Right atrium auricular region (tissue), 2 donors: ENCODE data around the gene PCBP3. TPM values are rescaled to one million over a fixed set of nuclear protein-coding genes. Genes with fewer than 3 reads are reported as not detected.
"Not testable (repeated sequence)": the region's sequence is repeated elsewhere in the genome, so short reads cannot be mapped to it uniquely, and the experiment has no call there.

Experiments
- DNase-seq: peaks from one replicate; pipeline ENCODE4 v3.0.0-alpha.2; 2019; ENCODE audit warnings: low spot score
- H3K27ac ChIP-seq, 2 donors: fragments of 200-600 bp; sonication (generic); 1 replicate in 1 of 2; 2 replicates in 1 of 2; pipeline ENCODE4 v1.5.1; 2016 to 2019
- H3K27me3 ChIP-seq, 2 donors: fragments of 200-600 bp; sonication (generic); one replicate each; pipeline versions ENCODE4 v1.5.1 to v1.6.0; 2017 to 2019
- H3K36me3 ChIP-seq: fragments of 200-600 bp; sonication (generic); one replicate; pipeline ENCODE4 v1.5.1; 2016
- H3K4me1 ChIP-seq, 2 donors: fragments of 200-600 bp; sonication (generic); one replicate each; pipeline versions ENCODE4 v1.5.1 to v1.6.0; 2017 to 2019
- H3K4me3 ChIP-seq, 2 donors: fragments of 200-600 bp; sonication (generic); 1 replicate in 1 of 2; 2 replicates in 1 of 2; pipeline ENCODE4 v1.5.1; 2017 to 2019; ENCODE audit warnings: mild to moderate bottlenecking in 1 of 2, moderate library complexity in 1 of 2
- H3K9me3 ChIP-seq, 2 donors: fragments of 200-600 bp; sonication (generic); one replicate each; pipeline ENCODE4 v1.5.1; 2019
- CTCF ChIP-seq, 2 donors: fragments of 200-600 bp; sonication (generic); IDR thresholded peaks; one replicate each; pipeline ENCODE4 v1.5.1; 2019; ENCODE audit warnings: antibody characterized with exemption in 2 of 2
- total RNA-seq, 2 donors: library from RNA; depleted of rRNA; stranded (reverse); fragments of >200 nt; gene quantifications; one replicate each; pipeline ENCODE4 v1.1.0, GENCODE V29; 2016

The PCBP3 gene
- total RNA-seq, 2 donors from 2014 or later, result 2.3 to 5.2 TPM

GRCh38 chr21:45719177-45719802, 75.8 kb downstream of the PCBP3 start:
- Histone ChIP-seq H3K4me3 (no peak overlapping the region), H3K27me3 (no peaks in the 10 kb centered on the region), H3K4me1 (no peaks in the 10 kb centered on the region), H3K27ac (no peak overlapping the region), H3K9me3 (no peaks in the 10 kb centered on the region), H3K36me3 (no peaks in the 10 kb centered on the region)
- TF ChIP-seq CTCF (IDR thresholded peaks at IDR 0.05), result no peak
- DNase-seq, result no peak

GRCh38 chr21:45720204-45720603, 76.7 kb downstream of the PCBP3 start:
- not testable (repeated sequence) for H3K36me3 ChIP-seq, H3K27ac ChIP-seq, H3K4me1 ChIP-seq, H3K4me3 ChIP-seq, DNase-seq, H3K27me3 ChIP-seq, H3K9me3 ChIP-seq

GRCh38 chr21:45721671-45722070, 78.1 kb downstream of the PCBP3 start:
- TF ChIP-seq CTCF (IDR thresholded peaks at IDR 0.05), result no peak
- H3K27me3 ChIP-seq, result no peaks in the 10 kb centered on the region
- no peak overlapping the region for H3K27ac ChIP-seq
- no peak for DNase-seq
- H3K9me3 ChIP-seq, result no peaks in the 10 kb centered on the region
- no peaks in the 10 kb centered on the region for H3K36me3 ChIP-seq
- H3K4me3 ChIP-seq, result no peak overlapping the region
- no peaks in the 10 kb centered on the region for H3K4me1 ChIP-seq

GRCh38 chr21:45723049-45723958, 79.8 kb downstream of the PCBP3 start:
- TF ChIP-seq CTCF (IDR thresholded peaks at IDR 0.05), result no peak
- no peaks in the 10 kb centered on the region for H3K9me3 ChIP-seq
- no peak for DNase-seq

GRCh38 chr21:45724345-45724961, 80.9 kb downstream of the PCBP3 start:
- Histone ChIP-seq H3K27me3 (no peaks in the 10 kb centered on the region), H3K36me3 (no peaks in the 10 kb centered on the region), H3K4me1 (no peaks in the 10 kb centered on the region), H3K9me3 (no peaks in the 10 kb centered on the region), H3K27ac (peak overlapping the region in 1 of 2 donors; percentile 58), H3K4me3 (peak overlapping the region in 1 of 2 donors; percentile 10)
- no peak for DNase-seq
- TF ChIP-seq CTCF (IDR thresholded peaks at IDR 0.05), result no peak

More at GRCh38 chr21:45723049-45723958, 79.8 kb downstream of the PCBP3 start:
- H3K27me3 ChIP-seq, result no peaks in the 10 kb centered on the region
- no peak overlapping the region for H3K4me3 ChIP-seq
- H3K27ac ChIP-seq, result no peak overlapping the region
- no peaks in the 10 kb centered on the region for H3K36me3 ChIP-seq
- no peaks in the 10 kb centered on the region for H3K4me1 ChIP-seq
